HG03060 (cell line): ENCODE results near the gene VPS33A.
"Not testable (repeated sequence)": the region's sequence is repeated elsewhere in the genome, so short reads cannot be mapped to it uniquely, and the experiment has no call there.

Source experiments
- ATAC-seq: cut with Tn5 transposase; IDR thresholded peaks from one replicate; pipeline ENCODE4 v1.9.1; 2021; ENCODE audit warnings: low read depth, moderate number of reproducible peaks; ENCODE audit not compliant: unreplicated experiment

Gene VPS33A

GRCh38 chr12:122266230-122266901, at the start of gene VPS33A:
Gene VPS33A (minus strand): TSS chr12:122266494. CDS start chr12:122266408, 86 bp downstream.
- ATAC-seq, result peak; percentile 70

GRCh38 chr12:122312926-122313325, 46.6 kb upstream of the VPS33A start:
- no peak for ATAC-seq

- no peak for ATAC-seq
Measured at GRCh38 chr12:122311696-122312095, 45.4 kb upstream of the VPS33A start.

- ATAC-seq, result no peak
Measured at GRCh38 chr12:122310626-122311333, 44.5 kb upstream of the VPS33A start.

GRCh38 chr12:122309564-122310121, 43.3 kb upstream of the VPS33A start:
- no peak for ATAC-seq

GRCh38 chr12:122308811-122309210, 42.5 kb upstream of the VPS33A start:
- ATAC-seq, result no peak

GRCh38 chr12:122306407-122306806, 40.1 kb upstream of the VPS33A start:
- ATAC-seq, result no peak

- no peak for ATAC-seq
Measured at GRCh38 chr12:122304924-122305323, 38.6 kb upstream of the VPS33A start.

GRCh38 chr12:122303068-122303467, 36.8 kb upstream of the VPS33A start:
- no peak for ATAC-seq

- no peak for ATAC-seq
Measured at GRCh38 chr12:122298071-122298748, 31.9 kb upstream of the VPS33A start.

GRCh38 chr12:122297494-122297893, 31.2 kb upstream of the VPS33A start:
- ATAC-seq, result no peak

GRCh38 chr12:122295877-122296276, 29.6 kb upstream of the VPS33A start:
- no peak for ATAC-seq

- ATAC-seq, result no peak
Measured at GRCh38 chr12:122293081-122293480, 26.8 kb upstream of the VPS33A start.

- ATAC-seq, result no peak
Measured at GRCh38 chr12:122291431-122291830, 25.1 kb upstream of the VPS33A start.

- no peak for ATAC-seq
Measured at GRCh38 chr12:122283680-122284079, 17.4 kb upstream of the VPS33A start.

GRCh38 chr12:122282061-122282460, 15.8 kb upstream of the VPS33A start:
- no peak for ATAC-seq

GRCh38 chr12:122276242-122276641, 9.9 kb upstream of the VPS33A start:
- no peak for ATAC-seq

- no peak for ATAC-seq
Measured at GRCh38 chr12:122275459-122275858, 9.2 kb upstream of the VPS33A start.

- peak; percentile 10 for ATAC-seq
Measured at GRCh38 chr12:122265886-122266229, 436 bp downstream of the VPS33A start.

GRCh38 chr12:122265476-122265875, 818 bp downstream of the VPS33A start:
- ATAC-seq, result no peak

- ATAC-seq, result not testable (repeated sequence)
Measured at GRCh38 chr12:122260735-122261134, 5.6 kb downstream of the VPS33A start.
